Keratinocyte (primary cell): ENCODE results near the gene C10orf53. TPM values are rescaled to one million over a fixed set of nuclear protein-coding genes. Genes with fewer than 3 reads are reported as not detected.

Source experiments
- DNase-seq: peaks from one replicate; pipeline ENCODE4 v3.0.0-alpha.2; 2011; ENCODE audit warnings: low read depth, missing footprints, low spot score
- FAIRE-seq: peaks from 2 replicates; lab custom pipeline; 2011; peaks lifted over from hg19 to GRCh38; lab: Jason Lieb, UNC
- H2AFZ ChIP-seq: 2 replicates; pipeline ENCODE4 v1.6.0; 2012; ENCODE audit warnings: low read length, control low read depth, inconsistent platforms; ENCODE audit not compliant: control insufficient read depth
- H3K27ac ChIP-seq: 2 replicates; pipeline ENCODE4 v1.5.1; 2011; ENCODE audit warnings: low read length; ENCODE audit not compliant: control insufficient read depth, insufficient read depth
- H3K27me3 ChIP-seq: 3 replicates; pipeline ENCODE4 v1.6.0; 2011; ENCODE audit warnings: low read length; ENCODE audit not compliant: control insufficient read depth, insufficient read depth; ENCODE audit errors: extremely low read depth
- H3K36me3 ChIP-seq, 2 experiments: 2 replicates in 1 of 2; 3 replicates in 1 of 2; pipeline ENCODE4 v1.5.1; 2011; ENCODE audit warnings: low read length in 2 of 2, mild to moderate bottlenecking in 1 of 2; ENCODE audit not compliant: control insufficient read depth in 2 of 2, insufficient read depth in 2 of 2; ENCODE audit errors: extremely low read depth in 1 of 2
- H3K4me1 ChIP-seq: 3 replicates; pipeline ENCODE4 v1.5.1; 2011; ENCODE audit warnings: low read length; ENCODE audit not compliant: control insufficient read depth, insufficient read depth; ENCODE audit errors: extremely low read depth
- H3K4me2 ChIP-seq: 3 replicates; pipeline ENCODE4 v1.6.0; 2011; ENCODE audit warnings: low read depth, low read length; ENCODE audit not compliant: control insufficient read depth, insufficient read depth; ENCODE audit errors: extremely low read depth
- H3K4me3 ChIP-seq, 3 experiments: fragments of 200-600 bp in 1 of 3; sonication (generic) in 1 of 3; 2 replicates in 2 of 3; 3 replicates in 1 of 3; pipeline ENCODE4 v1.5.1; 2011 to 2016; ENCODE audit warnings: low read length in 3 of 3, mild to moderate bottlenecking in 3 of 3, control low read depth in 2 of 3, inconsistent platforms in 1 of 3, low read depth in 1 of 3, mixed read lengths in 1 of 3, mixed run types in 1 of 3, moderate library complexity in 1 of 3; ENCODE audit not compliant: control insufficient read depth in 2 of 3, insufficient read depth in 2 of 3; ENCODE audit errors: extremely low read depth in 1 of 3
- H3K79me2 ChIP-seq: 2 replicates; pipeline ENCODE4 v1.6.0; 2012; ENCODE audit warnings: low read length; ENCODE audit not compliant: control insufficient read depth, insufficient read depth
- H3K9ac ChIP-seq: 3 replicates; pipeline ENCODE4 v1.6.0; 2011; ENCODE audit warnings: low read length; ENCODE audit not compliant: control insufficient read depth, insufficient read depth; ENCODE audit errors: extremely low read depth
- H3K9me1 ChIP-seq: 3 replicates; pipeline ENCODE4 v1.6.0; 2011; ENCODE audit warnings: low read length; ENCODE audit not compliant: control insufficient read depth, insufficient read depth; ENCODE audit errors: extremely low read depth
- H3K9me3 ChIP-seq: 2 replicates; pipeline ENCODE4 v1.5.1; 2012; ENCODE audit warnings: low read depth, low read length; ENCODE audit not compliant: control insufficient read depth
- H4K20me1 ChIP-seq: 3 replicates; pipeline ENCODE4 v1.6.0; 2011; ENCODE audit warnings: low read length; ENCODE audit not compliant: control insufficient read depth, insufficient read depth; ENCODE audit errors: extremely low read depth
- EZH2 ChIP-seq: IDR thresholded peaks from one replicate; pipeline ENCODE4 v1.6.1; 2012; ENCODE audit warnings: inconsistent platforms, mild to moderate bottlenecking, low read length, moderate library complexity
- dilution Hi-C: fragments of 300-500 bp; cut with MboI; formaldehyde crosslinking; loops from one replicate; pipeline ENCODE4 v1.7.0; 2020; ENCODE audit warnings: low sequenced_read_pairs; ENCODE audit not compliant: extremely low pct_ligation_motif_present
- polyA minus RNA-seq, 3 experiments: library from RNA; depleted of rRNA, polyadenylated mRNA; stranded (reverse); fragments of >200 nt; gene quantifications; 1 replicate in 1 of 3; 2 replicates in 1 of 3; 3 replicates in 1 of 3; pipeline ENCODE4 v1.2.3, GENCODE V29; 2011
- polyA plus RNA-seq, 5 experiments: library from polyadenylated mRNA; depleted of rRNA in 3 of 5; stranded (reverse) in 3 of 5; stranded (forward) in 1 of 5; unstranded in 1 of 5; fragments of >200 nt; gene quantifications; 1 replicate in 1 of 5; 2 replicates in 3 of 5; 3 replicates in 1 of 5; pipeline versions ENCODE4 v1.2.1 to v1.2.3, GENCODE V29; 2011 to 2012; ENCODE audit warnings: missing spikeins in 2 of 5, low read depth in 1 of 5, low replicate concordance in 1 of 5
- TF ChIP-seq, protein P1 (sequence below), 3 experiments: IDR thresholded peaks in 1 of 3; conservative IDR thresholded peaks in 1 of 3; optimal IDR thresholded peaks in 1 of 3; 2 replicates in 2 of 3; 3 replicates in 1 of 3; pipeline versions ENCODE3 to v1.5.1; 2011; ENCODE audit warnings: low read length in 3 of 3, mild to moderate bottlenecking in 3 of 3, moderate library complexity in 2 of 3, control low read depth in 1 of 3, inconsistent platforms in 1 of 3; ENCODE audit not compliant: insufficient read depth in 2 of 3; ENCODE audit errors: extremely low read depth in 1 of 3

The C10orf53 gene, protein sequence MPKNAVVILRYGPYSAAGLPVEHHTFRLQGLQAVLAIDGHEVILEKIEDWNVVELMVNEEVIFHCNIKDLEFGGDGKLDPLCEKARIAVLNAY
- polyA plus RNA-seq (not detected in 3 replicates), polyA minus RNA-seq (not detected in 3 replicates)
- polyA plus RNA-seq (2011; ENCODE audit: low read depth): not detected
- polyA plus RNA-seq (2011; cell fraction: cytosol; rRNA removed): not detected in 2 replicates
- not detected in 2 replicates for polyA plus RNA-seq (2011; cell fraction: nucleus; rRNA removed)
- polyA plus RNA-seq (2012; ENCODE audit: low replicate concordance): not detected in 2 replicates
- polyA minus RNA-seq (2011; cell fraction: cytosol; rRNA and poly(A)+ RNA removed): not detected
- polyA minus RNA-seq (2011; cell fraction: nucleus; rRNA and poly(A)+ RNA removed): not detected in 2 replicates

- TF ChIP-seq, protein P1, sequence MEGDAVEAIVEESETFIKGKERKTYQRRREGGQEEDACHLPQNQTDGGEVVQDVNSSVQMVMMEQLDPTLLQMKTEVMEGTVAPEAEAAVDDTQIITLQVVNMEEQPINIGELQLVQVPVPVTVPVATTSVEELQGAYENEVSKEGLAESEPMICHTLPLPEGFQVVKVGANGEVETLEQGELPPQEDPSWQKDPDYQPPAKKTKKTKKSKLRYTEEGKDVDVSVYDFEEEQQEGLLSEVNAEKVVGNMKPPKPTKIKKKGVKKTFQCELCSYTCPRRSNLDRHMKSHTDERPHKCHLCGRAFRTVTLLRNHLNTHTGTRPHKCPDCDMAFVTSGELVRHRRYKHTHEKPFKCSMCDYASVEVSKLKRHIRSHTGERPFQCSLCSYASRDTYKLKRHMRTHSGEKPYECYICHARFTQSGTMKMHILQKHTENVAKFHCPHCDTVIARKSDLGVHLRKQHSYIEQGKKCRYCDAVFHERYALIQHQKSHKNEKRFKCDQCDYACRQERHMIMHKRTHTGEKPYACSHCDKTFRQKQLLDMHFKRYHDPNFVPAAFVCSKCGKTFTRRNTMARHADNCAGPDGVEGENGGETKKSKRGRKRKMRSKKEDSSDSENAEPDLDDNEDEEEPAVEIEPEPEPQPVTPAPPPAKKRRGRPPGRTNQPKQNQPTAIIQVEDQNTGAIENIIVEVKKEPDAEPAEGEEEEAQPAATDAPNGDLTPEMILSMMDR (optimal IDR thresholded peaks at IDR 0.05 in 1 of 3, IDR thresholded peaks at IDR 0.05 in 1 of 3, conservative IDR thresholded peaks at IDR 0.05 in 1 of 3; ENCODE audit: extremely low read depth in 1 of 3, insufficient read depth in 2 of 3, low read length in 3 of 3): no peak
- TF ChIP-seq EZH2: no peak
- Histone ChIP-seq H3K4me1 (peaks cover 3% of the 10 kb centered on the region), H3K36me3 (no peaks in the 10 kb centered on the region), H4K20me1 (no peaks in the 10 kb centered on the region), H3K4me3 (peak within 1 kb of the TSS in 2 of 3 experiments; percentile 38 to 66), H3K4me2 (peak within 1 kb of the TSS; percentile 85), H3K27me3 (peaks cover 21% of the 10 kb centered on the region), H3K9me3 (no peaks in the 10 kb centered on the region), H3K9ac (no peak within 1 kb of the TSS), H3K9me1 (no peaks in the 10 kb centered on the region), H2AFZ (peak within 1 kb of the TSS; percentile 30), H3K79me2 (no peaks in the 10 kb centered on the region), H3K27ac (no peak within 1 kb of the TSS)
- DNase-seq (no peak), FAIRE-seq (no peak)
- dilution Hi-C loops: no loop called here
Measured at GRCh38 chr10:49679480-49679893, at the start of gene C10orf53. Gene C10orf53, plus strand, starts transcription at chr10:49679651. Its CDS starts 47 bp downstream, at chr10:49679698.

DNA sequence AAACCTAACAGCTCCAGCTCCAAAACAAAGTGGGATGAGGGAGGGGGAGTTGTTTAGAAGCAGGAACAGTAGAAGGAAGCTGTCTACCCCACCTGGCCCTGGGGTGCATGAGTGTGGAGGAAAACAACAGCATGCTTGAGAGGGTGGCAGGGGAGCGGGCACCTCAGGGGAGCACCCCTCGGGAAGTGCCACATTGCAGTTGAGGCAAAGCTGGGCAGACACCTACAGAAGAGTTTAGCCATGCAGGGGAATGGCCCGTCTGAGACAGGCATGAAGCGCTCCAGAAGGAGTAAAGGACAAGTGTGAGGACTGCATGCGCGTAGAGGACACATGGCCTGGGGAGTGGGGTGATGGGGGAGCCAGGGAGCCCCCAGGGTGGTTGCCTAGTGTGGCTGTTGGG lies 47.5 kb upstream of the C10orf53 start:
- no peak overlapping the region for H3K4me2 ChIP-seq
- dilution Hi-C loops: no loop called here
- no peaks in the 10 kb centered on the region for H3K9me1 ChIP-seq
- H3K27ac ChIP-seq: no peak overlapping the region
- H2AFZ ChIP-seq: no peak overlapping the region
- H3K4me1 ChIP-seq: peaks cover 14% of the 10 kb centered on the region
- no peak for FAIRE-seq
- peaks cover under 1% of the 10 kb centered on the region for H3K27me3 ChIP-seq
- no peak for TF ChIP-seq EZH2
- TF ChIP-seq, protein P1 (optimal IDR thresholded peaks at IDR 0.05 in 1 of 3, IDR thresholded peaks at IDR 0.05 in 1 of 3, conservative IDR thresholded peaks at IDR 0.05 in 1 of 3; ENCODE audit: extremely low read depth in 1 of 3, insufficient read depth in 2 of 3, low read length in 3 of 3): no peak
- no peak for DNase-seq
- no peaks in the 10 kb centered on the region for H3K9me3 ChIP-seq
- H3K9ac ChIP-seq: no peak overlapping the region
- no peaks in the 10 kb centered on the region for H3K79me2 ChIP-seq
- no peak overlapping the region for H3K4me3 ChIP-seq
- H3K36me3 ChIP-seq: no peaks in the 10 kb centered on the region
- H4K20me1 ChIP-seq: no peaks in the 10 kb centered on the region
